ENCODE measurements around the gene RUNX2.

DNA sequence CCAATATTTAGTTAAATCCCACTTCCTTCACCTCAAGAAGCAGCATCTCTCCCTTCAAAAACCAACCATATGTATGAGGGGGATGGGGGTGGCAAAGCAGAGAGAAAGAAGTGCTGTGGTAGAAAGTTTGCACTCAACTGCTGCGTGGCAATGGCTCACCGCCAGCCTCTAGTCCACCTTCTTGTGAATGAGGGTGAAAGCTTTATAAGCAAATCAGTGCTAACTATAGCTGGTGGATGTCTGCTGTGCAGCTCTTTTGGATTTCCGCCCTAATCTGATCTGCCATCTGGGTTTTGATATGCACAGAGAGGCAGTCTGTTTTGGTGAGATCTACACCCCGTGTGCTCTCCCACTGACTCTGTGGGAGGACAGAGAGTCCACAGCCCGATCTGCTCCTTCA, 330.8 kb downstream of the RUNX2 start:
- TF ChIP-seq CTCF (conservative IDR thresholded peaks at IDR 0.05): no peak
- no peak for TF ChIP-seq ZFX (IDR thresholded peaks at IDR 0.05)

Measured in C4-2B (cell line).